Astrocyte (in vitro differentiated cells and primary cell): ENCODE results near the gene TYMS. TPM values are rescaled to one million over a fixed set of nuclear protein-coding genes. Genes with fewer than 3 reads are reported as not detected.

Experiments used
- DNase-seq: peaks from one replicate; pipeline ENCODE4 v3.0.0-alpha.2; 2010; ENCODE audit warnings: low read depth
- FAIRE-seq: peaks from 2 replicates; lab custom pipeline; 2011; peaks lifted over from hg19 to GRCh38; lab: Jason Lieb, UNC
- H2AFZ ChIP-seq: 2 replicates; pipeline ENCODE4 v1.6.0; 2012; ENCODE audit warnings: low read depth, low read length, inconsistent platforms
- H3K27ac ChIP-seq: 2 replicates; pipeline ENCODE4 v1.5.1; 2011; ENCODE audit warnings: low read depth, low read length, inconsistent platforms
- H3K27me3 ChIP-seq: 2 replicates; pipeline ENCODE4 v1.6.0; 2011; ENCODE audit warnings: low read length, inconsistent platforms; ENCODE audit not compliant: insufficient read depth
- H3K36me3 ChIP-seq: 2 replicates; pipeline ENCODE4 v1.5.1; 2011; ENCODE audit warnings: low read length, inconsistent platforms; ENCODE audit not compliant: insufficient read depth
- H3K4me1 ChIP-seq: 2 replicates; pipeline ENCODE4 v1.5.1; 2011; ENCODE audit warnings: low read length, inconsistent platforms; ENCODE audit not compliant: insufficient read depth
- H3K4me2 ChIP-seq: 2 replicates; pipeline ENCODE4 v1.6.0; 2012; ENCODE audit warnings: low read length, inconsistent platforms
- H3K4me3 ChIP-seq: 2 replicates; pipeline ENCODE4 v1.5.1; 2011; ENCODE audit warnings: low read depth, mild to moderate bottlenecking, low read length, inconsistent platforms; ENCODE audit not compliant: insufficient read depth
- H3K79me2 ChIP-seq: 2 replicates; pipeline ENCODE4 v1.6.0; 2012; ENCODE audit warnings: mild to moderate bottlenecking, low read length, inconsistent platforms; ENCODE audit not compliant: insufficient read depth
- H3K9ac ChIP-seq: 2 replicates; pipeline ENCODE4 v1.6.0; 2012; ENCODE audit warnings: mild to moderate bottlenecking, low read length, inconsistent platforms
- H3K9me3 ChIP-seq: 2 replicates; pipeline ENCODE4 v1.5.1; 2012; ENCODE audit warnings: low read depth, mild to moderate bottlenecking, low read length, inconsistent platforms; ENCODE audit not compliant: insufficient read depth
- H4K20me1 ChIP-seq: 2 replicates; pipeline ENCODE4 v1.6.0; 2012; ENCODE audit warnings: low read length, inconsistent platforms; ENCODE audit not compliant: insufficient read depth
- H3K27ac Mint-ChIP-seq: one replicate; pipeline ENCODE4 v1.8.0; 2021; ENCODE audit warnings: mild to moderate bottlenecking, mixed read lengths; ENCODE audit not compliant: unreplicated experiment
- H3K27me3 Mint-ChIP-seq: one replicate; pipeline ENCODE4 v1.8.0; 2021; ENCODE audit warnings: low read depth, mixed read lengths; ENCODE audit not compliant: unreplicated experiment
- H3K36me3 Mint-ChIP-seq: one replicate; pipeline ENCODE4 v1.8.0; 2021; ENCODE audit warnings: low read depth, mixed read lengths; ENCODE audit not compliant: unreplicated experiment
- H3K4me1 Mint-ChIP-seq: one replicate; pipeline ENCODE4 v1.8.0; 2021; ENCODE audit warnings: low read depth, mixed read lengths; ENCODE audit not compliant: unreplicated experiment
- H3K4me3 Mint-ChIP-seq: one replicate; pipeline ENCODE4 v1.8.0; 2021; ENCODE audit warnings: mild to moderate bottlenecking, moderate library complexity, mixed read lengths; ENCODE audit not compliant: unreplicated experiment
- H3K9me3 Mint-ChIP-seq: one replicate; pipeline ENCODE4 v1.8.0; 2021; ENCODE audit warnings: mild to moderate bottlenecking, mixed read lengths; ENCODE audit not compliant: unreplicated experiment
- EZH2 ChIP-seq: IDR thresholded peaks from 2 replicates; pipeline ENCODE4 v1.6.1; 2012; ENCODE audit warnings: mild to moderate bottlenecking, low read length, inconsistent platforms; ENCODE audit not compliant: insufficient read depth
- total RNA-seq: library from RNA; stranded (reverse); gene quantifications from 2 replicates; pipeline ENCODE4 v1.2.1, GENCODE V29; 2021
- TF ChIP-seq, protein P1 (sequence below): IDR thresholded peaks from 2 replicates; pipeline ENCODE4 v1.5.1; 2011; ENCODE audit warnings: low read depth, mild to moderate bottlenecking, inconsistent platforms, low read length, moderate library complexity; ENCODE audit not compliant: insufficient read depth

TYMS gene
- total RNA-seq, 1 donor from 2014 or later = 38.7 TPM

DNA sequence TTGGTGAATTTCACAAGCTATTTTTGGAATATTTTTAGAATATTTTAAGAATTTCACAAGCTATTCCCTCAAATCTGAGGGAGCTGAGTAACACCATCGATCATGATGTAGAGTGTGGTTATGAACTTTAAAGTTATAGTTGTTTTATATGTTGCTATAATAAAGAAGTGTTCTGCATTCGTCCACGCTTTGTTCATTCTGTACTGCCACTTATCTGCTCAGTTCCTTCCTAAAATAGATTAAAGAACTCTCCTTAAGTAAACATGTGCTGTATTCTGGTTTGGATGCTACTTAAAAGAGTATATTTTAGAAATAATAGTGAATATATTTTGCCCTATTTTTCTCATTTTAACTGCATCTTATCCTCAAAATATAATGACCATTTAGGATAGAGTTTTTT is 15.9 kb downstream of the TYMS start:
- Histone ChIP-seq H3K27ac (no peak overlapping the region), H3K4me2 (no peak overlapping the region), H3K36me3 (peaks cover 39% of the 10 kb centered on the region), H3K79me2 (no peaks in the 10 kb centered on the region), H3K27me3 (no peaks in the 10 kb centered on the region), H3K9me3 (no peaks in the 10 kb centered on the region), H3K4me3 (no peak overlapping the region), H3K9ac (no peak overlapping the region), H4K20me1 (no peaks in the 10 kb centered on the region), H2AFZ (no peak overlapping the region), H3K4me1 (no peaks in the 10 kb centered on the region)
- Mint-ChIP-seq H3K27ac (no peak overlapping the region), H3K9me3 (no peaks in the 10 kb centered on the region), H3K36me3 (peaks cover 18% of the 10 kb centered on the region), H3K27me3 (no peaks in the 10 kb centered on the region), H3K4me1 (no peaks in the 10 kb centered on the region), H3K4me3 (no peak overlapping the region)
- DNase-seq = no peak
- TF ChIP-seq, protein P1, sequence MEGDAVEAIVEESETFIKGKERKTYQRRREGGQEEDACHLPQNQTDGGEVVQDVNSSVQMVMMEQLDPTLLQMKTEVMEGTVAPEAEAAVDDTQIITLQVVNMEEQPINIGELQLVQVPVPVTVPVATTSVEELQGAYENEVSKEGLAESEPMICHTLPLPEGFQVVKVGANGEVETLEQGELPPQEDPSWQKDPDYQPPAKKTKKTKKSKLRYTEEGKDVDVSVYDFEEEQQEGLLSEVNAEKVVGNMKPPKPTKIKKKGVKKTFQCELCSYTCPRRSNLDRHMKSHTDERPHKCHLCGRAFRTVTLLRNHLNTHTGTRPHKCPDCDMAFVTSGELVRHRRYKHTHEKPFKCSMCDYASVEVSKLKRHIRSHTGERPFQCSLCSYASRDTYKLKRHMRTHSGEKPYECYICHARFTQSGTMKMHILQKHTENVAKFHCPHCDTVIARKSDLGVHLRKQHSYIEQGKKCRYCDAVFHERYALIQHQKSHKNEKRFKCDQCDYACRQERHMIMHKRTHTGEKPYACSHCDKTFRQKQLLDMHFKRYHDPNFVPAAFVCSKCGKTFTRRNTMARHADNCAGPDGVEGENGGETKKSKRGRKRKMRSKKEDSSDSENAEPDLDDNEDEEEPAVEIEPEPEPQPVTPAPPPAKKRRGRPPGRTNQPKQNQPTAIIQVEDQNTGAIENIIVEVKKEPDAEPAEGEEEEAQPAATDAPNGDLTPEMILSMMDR = no peak
- no peak for TF ChIP-seq EZH2
- no peak for FAIRE-seq

DNA sequence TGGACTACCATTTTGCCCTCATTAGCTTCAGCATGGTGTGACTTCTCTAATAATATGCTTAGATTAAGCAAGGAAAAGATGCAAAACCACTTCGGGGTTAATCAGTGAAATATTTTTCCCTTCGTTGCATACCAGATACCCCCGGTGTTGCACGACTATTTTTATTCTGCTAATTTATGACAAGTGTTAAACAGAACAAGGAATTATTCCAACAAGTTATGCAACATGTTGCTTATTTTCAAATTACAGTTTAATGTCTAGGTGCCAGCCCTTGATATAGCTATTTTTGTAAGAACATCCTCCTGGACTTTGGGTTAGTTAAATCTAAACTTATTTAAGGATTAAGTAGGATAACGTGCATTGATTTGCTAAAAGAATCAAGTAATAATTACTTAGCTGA is 16.3 kb downstream of the TYMS start:
- H3K79me2 ChIP-seq = no peaks in the 10 kb centered on the region
- no peak overlapping the region for H3K4me2 ChIP-seq
- DNase-seq (no peak), FAIRE-seq (no peak)
- no peak overlapping the region for H3K4me3 ChIP-seq
- Mint-ChIP-seq H3K36me3 (peaks cover 17% of the 10 kb centered on the region), H3K4me1 (no peaks in the 10 kb centered on the region), H3K27me3 (no peaks in the 10 kb centered on the region), H3K9me3 (no peaks in the 10 kb centered on the region), H3K27ac (no peak overlapping the region), H3K4me3 (no peak overlapping the region)
- H3K4me1 ChIP-seq = no peaks in the 10 kb centered on the region
- no peaks in the 10 kb centered on the region for H3K27me3 ChIP-seq
- no peak overlapping the region for H2AFZ ChIP-seq
- no peaks in the 10 kb centered on the region for H4K20me1 ChIP-seq
- no peak overlapping the region for H3K27ac ChIP-seq
- no peaks in the 10 kb centered on the region for H3K9me3 ChIP-seq
- peaks cover 35% of the 10 kb centered on the region for H3K36me3 ChIP-seq
- no peak for TF ChIP-seq EZH2
- TF ChIP-seq, protein P1 = no peak
- no peak overlapping the region for H3K9ac ChIP-seq

DNA sequence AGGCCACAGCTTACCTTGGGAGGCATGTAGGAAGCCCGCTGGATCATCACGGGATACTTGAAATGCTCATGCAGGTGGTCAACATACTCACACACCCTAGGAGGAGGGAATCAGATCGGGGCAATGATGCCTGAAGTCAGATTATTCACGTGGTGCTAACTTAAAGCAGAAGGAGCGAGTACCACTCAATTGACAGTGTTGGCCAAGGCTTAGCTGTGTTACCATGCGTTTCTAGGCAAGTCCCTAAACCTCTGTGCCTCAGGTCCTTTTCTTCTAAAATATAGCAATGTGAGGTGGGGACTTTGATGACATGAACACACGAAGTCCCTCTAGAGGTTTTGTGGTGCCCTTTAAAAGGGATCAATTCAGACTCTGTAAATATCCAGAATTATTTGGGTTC is 17.9 kb downstream of the TYMS start:
- no peaks in the 10 kb centered on the region for H4K20me1 ChIP-seq
- Mint-ChIP-seq H3K27ac (no peak overlapping the region), H3K4me3 (no peak overlapping the region), H3K27me3 (no peaks in the 10 kb centered on the region), H3K36me3 (peaks cover 14% of the 10 kb centered on the region), H3K4me1 (peaks cover under 1% of the 10 kb centered on the region), H3K9me3 (no peaks in the 10 kb centered on the region)
- DNase-seq = no peak
- no peak overlapping the region for H2AFZ ChIP-seq
- H3K9me3 ChIP-seq = no peaks in the 10 kb centered on the region
- H3K27ac ChIP-seq = no peak overlapping the region
- no peaks in the 10 kb centered on the region for H3K79me2 ChIP-seq
- TF ChIP-seq EZH2 = no peak
- TF ChIP-seq, protein P1 = no peak
- no peaks in the 10 kb centered on the region for H3K27me3 ChIP-seq
- no peaks in the 10 kb centered on the region for H3K4me1 ChIP-seq
- H3K4me3 ChIP-seq = no peak overlapping the region
- no peak overlapping the region for H3K4me2 ChIP-seq
- FAIRE-seq = no peak
- H3K36me3 ChIP-seq = peaks cover 29% of the 10 kb centered on the region
- H3K9ac ChIP-seq = no peak overlapping the region
